Loucy (cell line): ENCODE data around the gene SAMD13.

Source experiments
- H2AFZ ChIP-seq: fragments of 200-600 bp; sonication (generic); 2 replicates; pipeline ENCODE4 v1.6.0; 2016; ENCODE audit warnings: antibody characterized with exemption, mild to moderate bottlenecking, low read length, moderate library complexity
- H3F3A ChIP-seq: fragments of 200-600 bp; 2 replicates; pipeline ENCODE4 v1.6.0; 2016; ENCODE audit warnings: antibody characterized with exemption, low read depth, mild to moderate bottlenecking
- H3K27me3 ChIP-seq: fragments of 200-600 bp; sonication (generic); 2 replicates; pipeline ENCODE4 v1.6.1; 2014; ENCODE audit warnings: low read length, mild to moderate bottlenecking; ENCODE audit not compliant: insufficient read depth, poor library complexity, severe bottlenecking
- H3K36me3 ChIP-seq: fragments of 200-600 bp; sonication (generic); 2 replicates; pipeline ENCODE4 v1.6.1; 2016; ENCODE audit warnings: low read length; ENCODE audit not compliant: insufficient read depth
- H3K4me1 ChIP-seq: fragments of 200-600 bp; sonication (generic); 2 replicates; pipeline ENCODE4 v1.5.1; 2014; ENCODE audit warnings: low read length, mild to moderate bottlenecking; ENCODE audit not compliant: insufficient read depth, poor library complexity, severe bottlenecking
- H3K4me2 ChIP-seq: fragments of 200-600 bp; sonication (generic); 2 replicates; pipeline ENCODE4 v1.6.0; 2014; ENCODE audit warnings: antibody characterized with exemption, low read length, low read depth, mild to moderate bottlenecking; ENCODE audit not compliant: poor library complexity, severe bottlenecking
- H3K4me3 ChIP-seq: fragments of 200-600 bp; sonication (generic); 2 replicates; pipeline ENCODE4 v1.5.1; 2014; ENCODE audit warnings: low read length, mild to moderate bottlenecking, mixed read lengths; ENCODE audit not compliant: poor library complexity, severe bottlenecking
- H3K79me2 ChIP-seq: fragments of 200-600 bp; sonication (generic); 2 replicates; pipeline ENCODE4 v1.6.1; 2014; ENCODE audit warnings: low read length; ENCODE audit not compliant: insufficient read depth
- H3K9ac ChIP-seq: fragments of 200-600 bp; sonication (generic); 2 replicates; pipeline ENCODE4 v1.6.0; 2014; ENCODE audit warnings: mild to moderate bottlenecking, low read depth, low read length, moderate library complexity; ENCODE audit not compliant: poor library complexity, severe bottlenecking
- H3K9me2 ChIP-seq: fragments of 200-600 bp; sonication (generic); replicated peaks from 2 replicates; pipeline ENCODE4 v1.6.1; 2016; ENCODE audit warnings: low read depth, low read length, mixed read lengths
- H3K9me3 ChIP-seq: fragments of 200-600 bp; sonication (generic); 2 replicates; pipeline ENCODE4 v1.6.1; 2014; ENCODE audit warnings: mild to moderate bottlenecking, antibody characterized with exemption, low read length, low read depth; ENCODE audit not compliant: insufficient read depth
- H4K20me1 ChIP-seq: fragments of 200-600 bp; sonication (generic); 2 replicates; pipeline ENCODE4 v1.6.0; 2014; ENCODE audit warnings: antibody characterized with exemption, low read length, mild to moderate bottlenecking; ENCODE audit not compliant: insufficient read depth, poor library complexity, severe bottlenecking
- EZH2phosphoT487 ChIP-seq: fragments of 200-600 bp; IDR thresholded peaks from 2 replicates; pipeline ENCODE4 v1.6.1; 2018; ENCODE audit warnings: antibody characterized with exemption, mild to moderate bottlenecking, moderate library complexity, borderline replicate concordance
- TF ChIP-seq, protein P1 (sequence below): fragments of 200-600 bp; sonication (generic); conservative IDR thresholded peaks from 2 replicates; pipeline ENCODE4 v1.5.1; 2014; ENCODE audit warnings: mild to moderate bottlenecking, antibody characterized with exemption, low read length

The SAMD13 gene

DNA sequence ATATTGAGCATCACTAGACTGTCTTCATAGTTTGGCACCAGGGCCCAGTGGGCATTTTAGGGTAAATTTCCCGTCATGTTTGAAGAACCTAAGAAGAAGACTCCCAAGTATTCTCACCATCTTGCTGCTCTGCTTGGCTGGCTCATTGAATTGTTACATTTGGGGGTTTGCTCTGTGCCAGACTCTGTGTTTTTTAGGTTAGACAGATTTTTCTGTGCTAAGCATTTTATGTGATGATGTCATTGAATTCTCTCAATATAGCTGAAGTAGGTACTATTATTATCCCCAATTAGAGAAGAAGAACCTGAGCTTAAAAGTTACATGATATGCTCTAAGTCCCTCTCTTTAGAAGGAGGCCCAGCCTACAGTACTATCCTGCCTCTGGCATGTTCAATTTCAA lies 68.8 kb downstream of the SAMD13 start:
- H3K4me1 ChIP-seq = peaks cover 7% of the 10 kb centered on the region
- H3K9me2 ChIP-seq = no peaks in the 10 kb centered on the region
- TF ChIP-seq, protein P1, sequence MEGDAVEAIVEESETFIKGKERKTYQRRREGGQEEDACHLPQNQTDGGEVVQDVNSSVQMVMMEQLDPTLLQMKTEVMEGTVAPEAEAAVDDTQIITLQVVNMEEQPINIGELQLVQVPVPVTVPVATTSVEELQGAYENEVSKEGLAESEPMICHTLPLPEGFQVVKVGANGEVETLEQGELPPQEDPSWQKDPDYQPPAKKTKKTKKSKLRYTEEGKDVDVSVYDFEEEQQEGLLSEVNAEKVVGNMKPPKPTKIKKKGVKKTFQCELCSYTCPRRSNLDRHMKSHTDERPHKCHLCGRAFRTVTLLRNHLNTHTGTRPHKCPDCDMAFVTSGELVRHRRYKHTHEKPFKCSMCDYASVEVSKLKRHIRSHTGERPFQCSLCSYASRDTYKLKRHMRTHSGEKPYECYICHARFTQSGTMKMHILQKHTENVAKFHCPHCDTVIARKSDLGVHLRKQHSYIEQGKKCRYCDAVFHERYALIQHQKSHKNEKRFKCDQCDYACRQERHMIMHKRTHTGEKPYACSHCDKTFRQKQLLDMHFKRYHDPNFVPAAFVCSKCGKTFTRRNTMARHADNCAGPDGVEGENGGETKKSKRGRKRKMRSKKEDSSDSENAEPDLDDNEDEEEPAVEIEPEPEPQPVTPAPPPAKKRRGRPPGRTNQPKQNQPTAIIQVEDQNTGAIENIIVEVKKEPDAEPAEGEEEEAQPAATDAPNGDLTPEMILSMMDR = no peak
- no peak for TF ChIP-seq EZH2phosphoT487
- no peak overlapping the region for H3K9ac ChIP-seq
- H3K4me2 ChIP-seq = no peak overlapping the region
- H3K4me3 ChIP-seq = no peak overlapping the region
- H3K36me3 ChIP-seq = no peaks in the 10 kb centered on the region
- H3K27me3 ChIP-seq = no peaks in the 10 kb centered on the region
- no peaks in the 10 kb centered on the region for H3K9me3 ChIP-seq
- no peaks in the 10 kb centered on the region for H3K79me2 ChIP-seq
- H2AFZ ChIP-seq = no peak overlapping the region
- no peaks in the 10 kb centered on the region for H3F3A ChIP-seq
- no peaks in the 10 kb centered on the region for H4K20me1 ChIP-seq

DNA sequence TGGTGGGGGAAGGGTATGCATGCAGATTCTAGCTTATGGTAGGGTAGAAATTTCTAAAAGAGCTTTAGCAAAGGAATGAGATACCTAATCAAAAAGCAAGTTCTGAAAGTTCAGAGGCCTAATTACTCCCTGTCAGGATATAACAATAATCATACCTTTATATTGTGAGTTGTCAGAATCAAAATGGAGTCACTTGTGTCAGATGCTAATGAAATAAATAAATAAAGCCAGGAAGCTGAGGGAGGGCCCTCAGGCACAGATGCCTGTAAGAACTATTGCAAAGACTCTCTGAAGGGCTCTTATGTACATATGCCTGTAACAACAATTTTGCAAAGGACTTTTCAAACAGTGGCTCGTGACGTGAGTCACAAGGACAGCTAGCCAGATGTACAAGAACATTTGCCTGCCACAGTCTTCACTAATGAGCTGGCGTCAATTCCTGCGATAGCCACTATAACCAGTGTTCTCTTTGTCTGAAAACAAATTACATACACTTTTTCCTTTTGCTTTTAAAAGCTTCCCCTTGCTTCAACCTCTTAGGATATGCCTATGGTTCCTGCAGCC lies 69.4 kb downstream of the SAMD13 start:
- Histone ChIP-seq H3F3A (no peaks in the 10 kb centered on the region), H3K79me2 (no peaks in the 10 kb centered on the region), H3K4me2 (no peak overlapping the region), H2AFZ (no peak overlapping the region), H4K20me1 (no peaks in the 10 kb centered on the region), H3K9me2 (no peaks in the 10 kb centered on the region), H3K9ac (no peak overlapping the region), H3K4me3 (no peak overlapping the region), H3K27me3 (no peaks in the 10 kb centered on the region), H3K4me1 (peaks cover under 1% of the 10 kb centered on the region), H3K36me3 (no peaks in the 10 kb centered on the region), H3K9me3 (no peaks in the 10 kb centered on the region)
- TF ChIP-seq EZH2phosphoT487 = no peak
- TF ChIP-seq, protein P1 = no peak

DNA sequence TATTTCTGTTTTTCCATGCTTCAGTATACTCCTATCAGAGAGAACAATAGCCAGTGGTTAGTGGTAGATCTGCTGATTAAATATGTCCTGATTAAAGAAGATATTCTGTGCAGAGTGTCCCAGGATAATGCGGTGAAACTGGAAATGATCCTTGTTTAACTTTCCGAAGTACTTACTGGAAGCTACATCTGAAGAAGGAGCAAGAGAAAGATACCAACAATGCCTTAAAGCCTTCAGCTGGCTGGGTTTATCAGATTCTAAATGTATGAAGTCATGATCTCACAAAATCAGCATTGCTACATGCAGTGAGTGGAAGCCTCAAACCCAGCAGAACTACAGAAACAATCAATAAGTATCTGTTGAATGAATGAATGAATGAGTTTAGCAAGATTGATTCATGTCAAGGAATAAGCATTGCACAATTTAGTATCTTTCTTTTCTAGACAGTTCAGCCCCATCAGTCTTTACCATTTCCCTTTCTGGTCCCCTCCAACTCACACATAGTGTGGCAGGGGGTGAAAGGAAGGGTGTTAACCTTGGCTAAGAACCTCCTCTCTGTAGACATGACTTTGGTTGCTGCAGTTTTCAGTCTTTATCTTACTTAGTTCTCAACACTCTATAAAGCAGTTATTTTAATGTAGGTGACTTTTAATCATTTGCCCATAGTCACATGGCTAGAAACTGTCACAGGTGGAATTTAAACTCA lies 72.1 kb downstream of the SAMD13 start:
- no peak overlapping the region for H3K9ac ChIP-seq
- no peaks in the 10 kb centered on the region for H3K27me3 ChIP-seq
- H3F3A ChIP-seq = no peaks in the 10 kb centered on the region
- H3K9me3 ChIP-seq = no peaks in the 10 kb centered on the region
- TF ChIP-seq, protein P1 = no peak
- TF ChIP-seq EZH2phosphoT487 = no peak
- no peak overlapping the region for H2AFZ ChIP-seq
- H3K4me1 ChIP-seq = no peaks in the 10 kb centered on the region
- no peaks in the 10 kb centered on the region for H4K20me1 ChIP-seq
- no peak overlapping the region for H3K4me2 ChIP-seq
- no peak overlapping the region for H3K4me3 ChIP-seq
- H3K79me2 ChIP-seq = no peaks in the 10 kb centered on the region
- no peaks in the 10 kb centered on the region for H3K9me2 ChIP-seq
- no peaks in the 10 kb centered on the region for H3K36me3 ChIP-seq
